ENCODE measurements around the gene PRSS35.

DNA sequence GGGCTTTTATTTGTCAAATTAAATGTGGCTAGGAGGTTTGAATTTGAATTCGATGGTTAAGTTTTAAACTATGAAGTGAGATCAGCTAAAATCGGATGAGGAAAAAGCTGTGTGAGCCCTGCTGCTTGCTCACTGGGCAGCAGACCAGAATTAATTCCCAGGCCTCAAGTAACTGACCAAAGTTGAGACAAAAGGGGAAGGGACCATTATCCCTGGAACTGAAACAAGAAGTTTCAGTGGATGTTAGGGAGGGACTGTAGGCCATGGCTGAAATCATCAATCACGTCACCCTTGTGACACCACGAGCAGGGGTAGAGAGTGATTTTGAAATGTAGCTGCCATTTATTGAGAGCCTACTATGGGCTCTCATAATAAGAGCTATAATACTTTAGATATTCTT lies 7.0 kb upstream of the PRSS35 start:
- TF ChIP-seq, protein P1, sequence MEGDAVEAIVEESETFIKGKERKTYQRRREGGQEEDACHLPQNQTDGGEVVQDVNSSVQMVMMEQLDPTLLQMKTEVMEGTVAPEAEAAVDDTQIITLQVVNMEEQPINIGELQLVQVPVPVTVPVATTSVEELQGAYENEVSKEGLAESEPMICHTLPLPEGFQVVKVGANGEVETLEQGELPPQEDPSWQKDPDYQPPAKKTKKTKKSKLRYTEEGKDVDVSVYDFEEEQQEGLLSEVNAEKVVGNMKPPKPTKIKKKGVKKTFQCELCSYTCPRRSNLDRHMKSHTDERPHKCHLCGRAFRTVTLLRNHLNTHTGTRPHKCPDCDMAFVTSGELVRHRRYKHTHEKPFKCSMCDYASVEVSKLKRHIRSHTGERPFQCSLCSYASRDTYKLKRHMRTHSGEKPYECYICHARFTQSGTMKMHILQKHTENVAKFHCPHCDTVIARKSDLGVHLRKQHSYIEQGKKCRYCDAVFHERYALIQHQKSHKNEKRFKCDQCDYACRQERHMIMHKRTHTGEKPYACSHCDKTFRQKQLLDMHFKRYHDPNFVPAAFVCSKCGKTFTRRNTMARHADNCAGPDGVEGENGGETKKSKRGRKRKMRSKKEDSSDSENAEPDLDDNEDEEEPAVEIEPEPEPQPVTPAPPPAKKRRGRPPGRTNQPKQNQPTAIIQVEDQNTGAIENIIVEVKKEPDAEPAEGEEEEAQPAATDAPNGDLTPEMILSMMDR (IDR thresholded peaks at IDR 0.05): no peak
- TF ChIP-seq POLR2A (IDR thresholded peaks at IDR 0.05): no peak
